Stimulated activated CD4-positive, alpha-beta T cell treated with anti-CD3 and anti-CD28 coated beads, Interleukin-12 subunit alpha, Interleukin-12 subunit beta, amount 100 ng/mL, for 4 hours (primary cell): Measurements from ENCODE around the gene SLC12A3.

Experiments used
- DNase-seq: peaks from one replicate; pipeline ENCODE4 v3.0.0-alpha.2; 2020

SLC12A3 gene

DNA sequence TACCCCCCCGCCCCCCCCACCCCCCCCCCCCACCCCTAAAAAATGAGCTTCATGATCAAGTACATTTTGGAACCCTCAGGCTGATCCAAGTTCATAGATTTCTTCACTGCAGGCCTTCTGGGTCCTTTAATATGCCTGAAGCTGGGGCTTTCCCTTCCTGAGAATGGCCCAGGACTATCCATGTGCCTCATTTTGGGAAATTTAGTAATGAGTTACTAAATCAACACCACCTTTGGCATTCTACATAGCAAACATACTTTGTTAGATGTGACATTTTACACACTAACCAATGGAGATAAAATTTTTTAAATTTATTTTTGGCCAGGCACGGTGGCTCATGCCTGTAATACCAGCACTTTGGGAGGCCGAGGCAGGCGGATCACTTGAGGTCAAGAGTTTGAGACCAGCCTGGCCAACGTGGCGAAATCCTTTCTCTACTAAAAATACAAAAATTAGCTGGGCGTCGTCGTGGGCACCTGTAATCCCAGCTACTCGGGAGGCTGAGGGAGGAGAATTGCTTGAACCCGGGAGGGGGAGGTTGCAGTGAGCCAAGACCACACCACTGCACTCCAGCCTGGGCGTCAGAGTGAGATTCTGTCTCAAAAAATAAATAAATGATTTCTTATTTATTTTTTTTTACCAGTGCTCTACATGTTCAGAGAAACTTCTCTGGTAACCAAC lies 81.0 kb downstream of the SLC12A3 start:
- no peak for DNase-seq

GRCh38 chr16:56946767-56947603 lies 82.0 kb downstream of the SLC12A3 start:
- DNase-seq = no peak

DNA sequence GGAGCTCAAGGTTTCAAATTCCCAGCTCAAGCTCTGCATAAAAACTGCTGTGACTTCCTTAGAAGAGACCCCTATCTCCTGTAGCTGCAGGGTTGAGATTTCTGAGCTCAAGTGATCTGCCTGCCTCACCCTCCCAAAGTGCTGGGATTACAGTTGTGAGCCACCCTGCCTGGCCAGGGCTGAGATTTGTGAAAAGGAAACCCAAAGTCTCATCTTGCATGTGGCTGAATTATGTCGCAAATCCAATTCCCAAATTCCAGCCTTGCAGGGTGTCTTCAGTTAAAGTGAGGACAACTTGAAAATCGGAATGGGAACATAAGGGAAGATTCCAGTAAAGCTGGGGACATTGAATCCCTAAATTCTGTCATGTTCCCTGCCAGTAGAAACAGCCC lies 82.6 kb downstream of the SLC12A3 start:
- no peak for DNase-seq

GRCh38 chr16:56948234-56948633 lies 83.2 kb downstream of the SLC12A3 start:
- DNase-seq = no peak

DNA sequence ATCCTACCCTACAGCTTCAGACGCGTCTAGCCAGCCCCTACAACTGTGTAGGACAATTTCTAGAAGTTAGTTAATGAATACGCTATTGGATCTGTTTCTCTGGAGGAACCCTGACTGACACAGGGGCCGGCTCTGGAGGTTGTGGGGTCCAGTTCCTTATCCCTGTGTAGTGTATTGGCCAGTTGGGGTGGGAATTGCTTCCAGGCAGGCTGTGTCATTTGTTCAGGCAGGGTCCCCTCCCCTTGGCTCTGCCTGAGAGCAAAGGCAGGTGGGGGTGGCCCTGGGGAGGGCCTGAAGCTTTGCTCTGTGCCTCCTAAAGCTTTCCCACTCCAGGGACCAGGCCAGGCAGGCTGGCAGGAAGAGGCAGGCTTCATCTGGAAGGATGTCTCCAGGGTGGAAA lies 85.0 kb downstream of the SLC12A3 start:
- DNase-seq = no peak

GRCh38 chr16:56950455-56950854 lies 85.4 kb downstream of the SLC12A3 start:
- no peak for DNase-seq

DNA sequence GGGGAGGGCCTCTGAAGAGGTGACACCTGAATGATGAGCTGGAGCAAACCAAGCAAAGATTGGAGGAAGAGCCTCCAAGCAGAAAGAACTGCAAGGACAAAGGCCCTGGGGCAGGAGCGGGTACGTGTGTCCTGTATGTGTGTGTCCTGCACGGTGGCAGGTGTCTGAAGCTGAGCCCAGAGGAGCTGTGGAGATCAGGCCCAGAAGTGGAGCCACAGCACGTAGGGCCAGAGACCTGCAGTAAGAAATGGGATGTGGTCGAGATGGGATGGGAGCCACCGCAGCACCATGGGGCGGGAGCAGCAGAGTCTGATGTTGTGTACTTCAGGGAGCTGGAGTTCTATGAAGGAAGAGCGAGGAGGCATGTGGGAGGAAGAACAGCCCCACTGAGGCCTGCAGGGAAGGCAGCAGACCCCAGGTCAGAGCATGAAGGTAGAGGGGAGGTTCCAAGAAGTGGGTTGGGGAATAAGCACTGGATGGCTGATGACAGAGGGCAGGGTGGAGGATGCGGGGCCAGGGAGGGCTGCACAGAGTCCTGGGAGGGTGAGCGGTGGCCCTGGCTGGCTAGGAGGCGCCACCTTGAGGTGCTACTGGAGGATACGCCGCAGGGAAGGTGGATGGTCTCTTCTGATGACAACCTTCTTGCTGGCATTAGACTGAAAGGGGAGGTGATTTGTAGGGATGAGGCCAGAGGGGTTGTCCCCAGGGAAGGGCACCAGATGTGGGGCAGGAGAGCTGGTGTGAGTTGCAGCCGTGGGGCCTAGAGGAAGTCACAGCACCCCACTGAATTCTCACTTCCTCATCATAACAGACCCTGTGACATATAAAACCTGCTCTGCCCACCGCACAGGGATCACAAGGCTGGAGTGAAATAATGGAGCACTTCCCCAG lies 86.1 kb downstream of the SLC12A3 start:
- DNase-seq = peak; percentile 59

DNA sequence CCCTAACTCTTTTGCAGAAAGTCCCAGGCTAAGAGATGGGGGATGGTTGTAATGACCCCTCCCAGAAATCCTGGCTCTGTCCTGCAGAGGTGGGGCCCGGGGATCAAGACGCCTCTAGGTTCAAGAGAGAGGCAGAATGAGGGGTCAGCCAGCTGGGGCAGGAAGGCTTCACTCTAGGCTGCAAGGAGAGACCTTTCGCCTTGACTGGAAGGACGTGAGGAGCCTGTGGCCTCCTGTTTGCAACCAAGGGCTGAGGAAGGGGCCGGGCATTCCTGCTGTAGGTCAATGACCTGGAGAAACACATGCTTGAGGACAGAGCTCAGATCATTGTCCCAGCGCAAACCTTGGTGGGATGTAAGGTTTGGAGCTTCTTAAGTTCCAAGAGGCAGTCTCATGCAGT lies 88.0 kb downstream of the SLC12A3 start:
- DNase-seq = no peak

GRCh38 chr16:56956076-56956475 lies 91.1 kb downstream of the SLC12A3 start:
- DNase-seq = no peak

- no peak for DNase-seq
These were observed 91.7 kb downstream of the SLC12A3 start for GRCh38 chr16:56956756-56957155.

- DNase-seq = no peak
These were observed 95.8 kb downstream of the SLC12A3 start for GRCh38 chr16:56960681-56961281.

GRCh38 chr16:56961386-56961785 lies 96.4 kb downstream of the SLC12A3 start:
- no peak for DNase-seq

DNA sequence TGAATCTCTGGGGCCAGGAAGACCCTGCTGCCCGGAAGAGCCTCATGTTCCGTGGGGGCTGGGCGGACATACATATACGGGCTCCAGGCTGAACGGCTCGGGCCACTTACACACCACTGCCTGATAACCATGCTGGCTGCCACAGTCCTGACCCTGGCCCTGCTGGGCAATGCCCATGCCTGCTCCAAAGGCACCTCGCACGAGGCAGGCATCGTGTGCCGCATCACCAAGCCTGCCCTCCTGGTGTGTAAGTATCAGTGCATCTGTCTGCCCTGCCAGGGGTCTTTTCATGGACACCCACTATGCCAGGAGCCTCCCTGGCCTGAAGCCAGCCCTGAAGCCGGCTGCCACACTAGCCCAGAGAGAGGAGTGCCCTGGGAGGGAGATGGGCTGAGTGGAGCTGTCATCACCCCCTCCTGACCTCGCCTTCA lies 96.9 kb downstream of the SLC12A3 start, which contains the start of gene CETP:
Gene CETP (plus strand): TSS at position 100 of the 431 bp plus-strand sequence. CDS start 30 bp downstream, at position 130.
- no peak for DNase-seq

DNA sequence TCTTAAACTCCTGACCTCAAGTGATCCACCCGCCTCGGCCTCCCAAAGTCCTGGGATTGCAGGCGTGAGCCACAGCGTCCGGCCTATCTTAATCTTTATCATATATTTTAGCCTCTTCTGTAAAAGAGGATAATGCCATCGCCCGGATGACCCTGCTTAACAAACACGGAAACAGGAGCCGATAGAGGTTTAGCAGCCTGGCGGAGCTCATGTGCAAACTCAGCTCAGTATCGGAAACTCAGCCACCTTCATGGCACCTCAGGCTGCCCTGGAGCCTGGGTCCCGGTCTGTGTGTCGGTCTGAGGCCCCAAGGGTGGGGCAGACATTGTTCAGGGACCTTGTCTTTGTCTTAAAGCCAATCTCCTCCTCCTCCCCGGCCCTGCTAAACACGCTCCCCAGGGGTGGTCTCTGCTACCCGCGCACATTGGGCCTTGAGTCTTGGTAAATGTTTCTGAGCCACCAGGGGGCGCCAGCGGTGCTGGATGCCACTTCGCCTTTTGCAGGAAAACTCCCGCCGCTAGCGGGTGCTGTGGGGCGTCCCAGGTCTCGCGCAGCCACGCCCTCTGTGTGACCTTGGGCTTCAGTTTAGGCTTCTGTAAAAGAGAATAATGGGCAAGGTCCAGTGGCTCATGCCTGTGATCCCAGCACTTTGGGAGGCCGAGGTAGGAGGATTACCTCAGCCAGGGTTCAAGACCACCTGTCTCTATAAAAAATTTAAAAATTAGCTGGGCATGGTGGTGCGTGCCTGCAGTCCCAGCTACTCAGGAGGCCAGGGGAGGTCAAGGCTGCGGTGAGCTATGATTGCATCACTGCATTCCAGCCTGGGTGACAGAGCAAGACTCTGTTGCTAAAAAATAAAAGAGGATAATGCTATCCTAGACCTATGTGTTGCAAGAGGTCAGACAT lies 99.5 kb downstream of the SLC12A3 start:
- DNase-seq = peak; percentile 98
